Measurements from ENCODE around the gene ATE1. TPM values are rescaled to one million over a fixed set of nuclear protein-coding genes. Genes with fewer than 3 reads are reported as not detected.
"Not testable (repeated sequence)": the region's sequence is repeated elsewhere in the genome, so short reads cannot be mapped to it uniquely, and the experiment has no call there.

The ATE1 gene
- total RNA-seq, 2 experiments from 2014 or later: 18.5 to 20.9 TPM

GRCh38 chr10:121941532-121941931 lies 13.7 kb upstream of the ATE1 start:
- H3K4me1 ChIP-seq (ENCODE audit: insufficient read depth, low read length): no peaks in the 10 kb centered on the region
- ATAC-seq (ENCODE audit: poor library complexity) (no peak), DNase-seq (no peak)
- no peaks in the 10 kb centered on the region for H3K36me3 Mint-ChIP-seq (ENCODE audit: low read depth)
- intact Hi-C loops (cut with DNase I, micrococcal nuclease): no loop called here
- H3K27ac Mint-ChIP-seq: no peak overlapping the region
- no peak overlapping the region for H3K27ac ChIP-seq (ENCODE audit: low read depth in 1 of 2, low read length in 2 of 2)
- H3K4me1 Mint-ChIP-seq (ENCODE audit: low read depth): no peaks in the 10 kb centered on the region
- H3K27me3 Mint-ChIP-seq: peaks cover 27% of the 10 kb centered on the region
- peaks cover 0 to 1% of the 10 kb centered on the region in 2 experiments for H3K27me3 ChIP-seq (ENCODE audit: control insufficient read depth in 1 of 2, insufficient read depth in 2 of 2, low read length in 2 of 2)
- no peaks in the 10 kb centered on the region for H3K36me3 ChIP-seq (ENCODE audit: insufficient read depth, low read length)
- CTCF ChIA-PET: no interaction called here
- no peaks in the 10 kb centered on the region for H3K9me3 Mint-ChIP-seq
- no peak for TF ChIP-seq CTCF (IDR thresholded peaks at IDR 0.05)
- no peak overlapping the region for H3K4me3 Mint-ChIP-seq
- POLR2A ChIA-PET: no interaction called here
- H3K9me3 ChIP-seq (ENCODE audit: control insufficient read depth in 1 of 2, insufficient read depth in 1 of 2, low read length in 2 of 2): no peaks in the 10 kb centered on the region
- H3K4me3 ChIP-seq (ENCODE audit: low read length): no peak overlapping the region

GRCh38 chr10:121936295-121936694 lies 8.5 kb upstream of the ATE1 start:
- POLR2A ChIA-PET: no interaction called here

GRCh38 chr10:121935702-121936101 lies 7.9 kb upstream of the ATE1 start:
- Mint-ChIP-seq H3K9me3 (no peaks in the 10 kb centered on the region), H3K27ac (no peak overlapping the region), H3K4me1 (ENCODE audit: low read depth) (peaks cover 3% of the 10 kb centered on the region), H3K27me3 (peaks cover 12% of the 10 kb centered on the region), H3K36me3 (ENCODE audit: low read depth) (no peaks in the 10 kb centered on the region), H3K4me3 (no peak overlapping the region)
- Histone ChIP-seq H3K4me1 (ENCODE audit: insufficient read depth, low read length) (no peaks in the 10 kb centered on the region), H3K27me3 (ENCODE audit: control insufficient read depth in 1 of 2, insufficient read depth in 2 of 2, low read length in 2 of 2) (peaks cover 0 to 2% of the 10 kb centered on the region in 2 experiments), H3K36me3 (ENCODE audit: insufficient read depth, low read length) (no peaks in the 10 kb centered on the region), H3K4me3 (ENCODE audit: low read length) (no peak overlapping the region), H3K27ac (ENCODE audit: low read depth in 1 of 2, low read length in 2 of 2) (no peak overlapping the region), H3K9me3 (ENCODE audit: control insufficient read depth in 1 of 2, insufficient read depth in 1 of 2, low read length in 2 of 2) (no peaks in the 10 kb centered on the region)
- POLR2A ChIA-PET: no interaction called here
- DNase-seq (no peak), ATAC-seq (ENCODE audit: poor library complexity) (no peak)
- CTCF ChIA-PET: no interaction called here
- TF ChIP-seq CTCF (IDR thresholded peaks at IDR 0.05): no peak
- intact Hi-C loops (cut with DNase I, micrococcal nuclease): no loop called here

More at GRCh38 chr10:121936295-121936694, 8.5 kb upstream of the ATE1 start:
- Histone ChIP-seq H3K36me3 (ENCODE audit: insufficient read depth, low read length) (no peaks in the 10 kb centered on the region), H3K27me3 (ENCODE audit: control insufficient read depth in 1 of 2, insufficient read depth in 2 of 2, low read length in 2 of 2) (peaks cover 0 to 2% of the 10 kb centered on the region in 2 experiments), H3K9me3 (ENCODE audit: control insufficient read depth in 1 of 2, insufficient read depth in 1 of 2, low read length in 2 of 2) (no peaks in the 10 kb centered on the region), H3K4me1 (ENCODE audit: insufficient read depth, low read length) (no peaks in the 10 kb centered on the region), H3K4me3 (ENCODE audit: low read length) (no peak overlapping the region), H3K27ac (ENCODE audit: low read depth in 1 of 2, low read length in 2 of 2) (no peak overlapping the region)
- Mint-ChIP-seq H3K9me3 (no peaks in the 10 kb centered on the region), H3K36me3 (ENCODE audit: low read depth) (no peaks in the 10 kb centered on the region), H3K27me3 (peaks cover 16% of the 10 kb centered on the region), H3K4me1 (ENCODE audit: low read depth) (no peaks in the 10 kb centered on the region), H3K27ac (no peak overlapping the region), H3K4me3 (no peak overlapping the region)
- DNase-seq (no peak), ATAC-seq (ENCODE audit: poor library complexity) (no peak)
- intact Hi-C loops (cut with DNase I, micrococcal nuclease): no loop called here
- TF ChIP-seq CTCF (IDR thresholded peaks at IDR 0.05): no peak
- CTCF ChIA-PET: interaction anchor here (1.1 to 1.3 kb wide), 2 partner anchors 36 to 1062 kb away, joined by 3 read pairs; no protein-coding TSS in a partner anchor

GRCh38 chr10:121930268-121931085 lies 2.6 kb upstream of the ATE1 start:
- H3K4me1 ChIP-seq (ENCODE audit: insufficient read depth, low read length); POLR2A ChIA-PET; H3K27me3 Mint-ChIP-seq; ATAC-seq (ENCODE audit: poor library complexity); H3K27me3 ChIP-seq (ENCODE audit: control insufficient read depth in 1 of 2, insufficient read depth in 2 of 2, low read length in 2 of 2); H3K36me3 Mint-ChIP-seq (ENCODE audit: low read depth); intact Hi-C loops (cut with DNase I, micrococcal nuclease); CTCF ChIA-PET; H3K9me3 ChIP-seq (ENCODE audit: control insufficient read depth in 1 of 2, insufficient read depth in 1 of 2, low read length in 2 of 2); H3K27ac ChIP-seq (ENCODE audit: low read depth in 1 of 2, low read length in 2 of 2); DNase-seq; H3K9me3 Mint-ChIP-seq; H3K4me3 ChIP-seq (ENCODE audit: low read length); H3K36me3 ChIP-seq (ENCODE audit: insufficient read depth, low read length): not testable (repeated sequence)
- Mint-ChIP-seq H3K4me3 (peak overlapping the region; percentile 65), H3K4me1 (ENCODE audit: low read depth) (peaks cover 26% of the 10 kb centered on the region), H3K27ac (peak overlapping the region; percentile 92)

- DNase-seq; H3K9me3 ChIP-seq (ENCODE audit: control insufficient read depth in 1 of 2, insufficient read depth in 1 of 2, low read length in 2 of 2); CTCF ChIA-PET; H3K27me3 ChIP-seq (ENCODE audit: control insufficient read depth in 1 of 2, insufficient read depth in 2 of 2, low read length in 2 of 2); ATAC-seq (ENCODE audit: poor library complexity); H3K27ac ChIP-seq (ENCODE audit: low read depth in 1 of 2, low read length in 2 of 2); H3K4me3 ChIP-seq (ENCODE audit: low read length); H3K27me3 Mint-ChIP-seq; H3K9me3 Mint-ChIP-seq; H3K36me3 Mint-ChIP-seq (ENCODE audit: low read depth); H3K36me3 ChIP-seq (ENCODE audit: insufficient read depth, low read length); POLR2A ChIA-PET: not testable (repeated sequence)
- H3K4me1 ChIP-seq (ENCODE audit: insufficient read depth, low read length): peaks cover 11% of the 10 kb centered on the region
- Mint-ChIP-seq H3K27ac (peak overlapping the region; percentile 92), H3K4me3 (peak overlapping the region; percentile 96), H3K4me1 (ENCODE audit: low read depth) (peaks cover 32% of the 10 kb centered on the region)
- intact Hi-C loops (cut with DNase I, micrococcal nuclease): loop anchor here in 1 of 2 experiments (5.0 to 10.0 kb wide), 2 partner anchors 1025 to 1078 kb away; partner anchors contain the start of genes ACADSB, C10orf88 and IKZF5
Observed at GRCh38 chr10:121929585-121930267, 1.9 kb upstream of the ATE1 start.
